HEK293 (cell line): ENCODE measurements around the gene USP37.

Experiments used
- ATF2 ChIP-seq: fragments of 450-650 bp; formaldehyde crosslinking; IDR thresholded peaks from 2 replicates; pipeline ENCODE4 v1.5.1; 2016; ENCODE audit warnings: missing biosample characterization, missing genetic modification characterization, low read depth
- CTCF ChIP-seq: fragments of 450-650 bp; formaldehyde crosslinking; IDR thresholded peaks from 2 replicates; pipeline ENCODE4 v1.5.1; 2016; ENCODE audit warnings: missing biosample characterization, missing genetic modification characterization
- FEZF1 ChIP-seq: fragments of 450-650 bp; formaldehyde crosslinking; IDR thresholded peaks from 2 replicates; pipeline ENCODE4 v1.5.1; 2016; ENCODE audit warnings: missing biosample characterization, missing genetic modification characterization
- HOXC10 ChIP-seq: sonication (generic); formaldehyde crosslinking; IDR thresholded peaks from 2 replicates; pipeline ENCODE4 v1.8.1; 2023; ENCODE audit warnings: mild to moderate bottlenecking, missing genetic modification reagents
- KLF8 ChIP-seq: fragments of 450-650 bp; formaldehyde crosslinking; IDR thresholded peaks from 2 replicates; pipeline ENCODE4 v1.5.1; 2016; ENCODE audit warnings: missing biosample characterization, missing genetic modification characterization
- PRDM4 ChIP-seq: fragments of 450-650 bp; formaldehyde crosslinking; IDR thresholded peaks from 2 replicates; pipeline ENCODE4 v1.5.1; 2017; ENCODE audit warnings: missing biosample characterization, missing genetic modification characterization
- SCRT2 ChIP-seq: fragments of 450-650 bp; formaldehyde crosslinking; IDR thresholded peaks from 2 replicates; pipeline ENCODE4 v1.5.1; 2016; ENCODE audit warnings: missing biosample characterization, missing genetic modification characterization
- SP7 ChIP-seq: fragments of 450-650 bp; formaldehyde crosslinking; IDR thresholded peaks from 2 replicates; pipeline ENCODE4 v1.5.1; 2016; ENCODE audit warnings: missing biosample characterization, missing genetic modification characterization
- YY1 ChIP-seq: fragments of 450-650 bp; formaldehyde crosslinking; IDR thresholded peaks from 2 replicates; pipeline ENCODE4 v1.5.1; 2018; ENCODE audit warnings: missing biosample characterization, missing genetic modification characterization
- YY2 ChIP-seq: fragments of 450-650 bp; formaldehyde crosslinking; IDR thresholded peaks from 2 replicates; pipeline ENCODE4 v1.5.1; 2016; ENCODE audit warnings: missing biosample characterization, missing genetic modification characterization
- ZBTB17 ChIP-seq: fragments of 450-650 bp; formaldehyde crosslinking; IDR thresholded peaks from 2 replicates; pipeline ENCODE4 v1.5.1; 2016; ENCODE audit warnings: missing biosample characterization, missing genetic modification characterization
- ZBTB48 ChIP-seq: fragments of 450-650 bp; formaldehyde crosslinking; IDR thresholded peaks from 2 replicates; pipeline ENCODE4 v1.5.1; 2016; ENCODE audit warnings: missing biosample characterization, missing genetic modification characterization
- ZFHX2 ChIP-seq: fragments of 450-650 bp; formaldehyde crosslinking; conservative IDR thresholded peaks from 2 replicates; pipeline ENCODE4 v1.5.1; 2016; ENCODE audit warnings: missing biosample characterization, missing genetic modification characterization
- ZFP37 ChIP-seq: fragments of 450-650 bp; formaldehyde crosslinking; IDR thresholded peaks from 2 replicates; pipeline ENCODE4 v1.5.1; 2016; ENCODE audit warnings: missing biosample characterization, missing genetic modification characterization
- ZFP69B ChIP-seq: fragments of 450-650 bp; formaldehyde crosslinking; IDR thresholded peaks from 2 replicates; pipeline ENCODE4 v1.5.1; 2016; ENCODE audit warnings: missing biosample characterization, missing genetic modification characterization
- ZNF19 ChIP-seq: fragments of 450-650 bp; formaldehyde crosslinking; IDR thresholded peaks from 2 replicates; pipeline ENCODE4; 2016; ENCODE audit warnings: missing biosample characterization, missing genetic modification characterization, low read depth
- ZNF202 ChIP-seq: fragments of 450-650 bp; formaldehyde crosslinking; IDR thresholded peaks from 2 replicates; pipeline ENCODE4 v1.5.1; 2016; ENCODE audit warnings: missing biosample characterization, missing genetic modification characterization, borderline replicate concordance
- ZNF24 ChIP-seq: fragments of 450-650 bp; formaldehyde crosslinking; IDR thresholded peaks from 2 replicates; pipeline ENCODE4 v1.5.1; 2016; ENCODE audit warnings: missing biosample characterization, missing genetic modification characterization
- ZNF266 ChIP-seq: fragments of 450-650 bp; formaldehyde crosslinking; IDR thresholded peaks from 2 replicates; pipeline ENCODE4 v1.5.1; 2016; ENCODE audit warnings: missing biosample characterization, missing genetic modification characterization, low read depth
- ZNF362 ChIP-seq: fragments of 450-650 bp; formaldehyde crosslinking; IDR thresholded peaks from 2 replicates; pipeline ENCODE4 v1.5.1; 2016; ENCODE audit warnings: missing biosample characterization, missing genetic modification characterization
- ZNF416 ChIP-seq: fragments of 450-650 bp; formaldehyde crosslinking; IDR thresholded peaks from 2 replicates; pipeline ENCODE4 v1.5.1; 2016; ENCODE audit warnings: missing biosample characterization, missing genetic modification characterization
- ZNF423 ChIP-seq: fragments of 450-650 bp; formaldehyde crosslinking; IDR thresholded peaks from 2 replicates; pipeline ENCODE4 v1.5.1; 2016; ENCODE audit warnings: missing biosample characterization, missing genetic modification characterization
- ZNF426 ChIP-seq: fragments of 450-650 bp; formaldehyde crosslinking; IDR thresholded peaks from 2 replicates; pipeline ENCODE4 v1.5.1; 2017; ENCODE audit warnings: missing biosample characterization, missing genetic modification characterization, mild to moderate bottlenecking, inconsistent platforms, moderate library complexity
- ZNF544 ChIP-seq: fragments of 450-650 bp; formaldehyde crosslinking; IDR thresholded peaks from 2 replicates; pipeline ENCODE4 v1.5.0; 2017; ENCODE audit warnings: missing biosample characterization, missing genetic modification characterization
- ZNF580 ChIP-seq: fragments of 450-650 bp; formaldehyde crosslinking; IDR thresholded peaks from 2 replicates; pipeline ENCODE4 v1.5.1; 2016; ENCODE audit warnings: missing biosample characterization, missing genetic modification characterization
- ZNF585B ChIP-seq: fragments of 450-650 bp; formaldehyde crosslinking; IDR thresholded peaks from 2 replicates; pipeline ENCODE4 v1.5.1; 2016; ENCODE audit warnings: missing biosample characterization, missing genetic modification characterization
- ZNF600 ChIP-seq: fragments of 450-650 bp; formaldehyde crosslinking; IDR thresholded peaks from 2 replicates; pipeline ENCODE4 v1.5.1; 2016; ENCODE audit warnings: missing biosample characterization, missing genetic modification characterization
- ZNF610 ChIP-seq: fragments of 450-650 bp; formaldehyde crosslinking; IDR thresholded peaks from 2 replicates; pipeline ENCODE4 v1.5.1; 2016; ENCODE audit warnings: missing biosample characterization, missing genetic modification characterization, borderline replicate concordance
- ZNF629 ChIP-seq: fragments of 450-650 bp; formaldehyde crosslinking; IDR thresholded peaks from 2 replicates; pipeline ENCODE4 v1.5.1; 2017; ENCODE audit warnings: missing biosample characterization, missing genetic modification characterization
- ZNF639 ChIP-seq: fragments of 450-650 bp; formaldehyde crosslinking; IDR thresholded peaks from 2 replicates; pipeline ENCODE4 v1.5.1; 2016; ENCODE audit warnings: missing biosample characterization, missing genetic modification characterization
- ZNF664 ChIP-seq: fragments of 450-650 bp; formaldehyde crosslinking; IDR thresholded peaks from 2 replicates; pipeline ENCODE4 v1.5.1; 2016; ENCODE audit warnings: missing biosample characterization, missing genetic modification characterization
- ZNF701 ChIP-seq: fragments of 450-650 bp; formaldehyde crosslinking; IDR thresholded peaks from 2 replicates; pipeline ENCODE4 v1.5.1; 2016; ENCODE audit warnings: missing biosample characterization, missing genetic modification characterization
- ZNF768 ChIP-seq: fragments of 450-650 bp; formaldehyde crosslinking; IDR thresholded peaks from 2 replicates; pipeline ENCODE4 v1.5.1; 2018; ENCODE audit warnings: missing biosample characterization, mild to moderate bottlenecking, missing genetic modification characterization
- ZNF792 ChIP-seq: fragments of 450-650 bp; formaldehyde crosslinking; IDR thresholded peaks from 2 replicates; pipeline ENCODE4 v1.5.1; 2016; ENCODE audit warnings: missing biosample characterization, missing genetic modification characterization
- ZSCAN16 ChIP-seq: fragments of 450-650 bp; formaldehyde crosslinking; IDR thresholded peaks from 2 replicates; pipeline ENCODE4 v1.5.1; 2016; ENCODE audit warnings: missing biosample characterization, missing genetic modification characterization
- ZSCAN23 ChIP-seq: fragments of 450-650 bp; formaldehyde crosslinking; IDR thresholded peaks from 2 replicates; pipeline ENCODE4 v1.5.1; 2016; ENCODE audit warnings: missing biosample characterization, missing genetic modification characterization

The USP37 gene

GRCh38 chr2:218567797-218568189, 358 bp downstream of the USP37 start (continued):
- no peak for TF ChIP-seq PRDM4 (tag by site-specific recombination)
- TF ChIP-seq ZBTB17 (tag by site-specific recombination), result peak; percentile 94; the same call in 1 of the 2 replicates
- TF ChIP-seq ZNF792 (tag by site-specific recombination), result no peak
- no peak for TF ChIP-seq ZNF629 (tag by site-specific recombination)
- no peak for TF ChIP-seq SP7 (tag by site-specific recombination)
- TF ChIP-seq ZNF639 (tag by site-specific recombination), result no peak
- TF ChIP-seq KLF8 (tag by site-specific recombination), result no peak
- TF ChIP-seq ZNF768, result no peak
- TF ChIP-seq ATF2 (tag by site-specific recombination), result no peak
- TF ChIP-seq ZNF426, result no peak
- no peak for TF ChIP-seq ZNF701 (tag by site-specific recombination)
- no peak for TF ChIP-seq ZNF202
- 0 out of 2 replicates have a peak, but pooled peaks have one; percentile 16 for TF ChIP-seq ZFP37 (tag by site-specific recombination)
- TF ChIP-seq ZNF266 (tag by site-specific recombination), result no peak
- no peak for TF ChIP-seq CTCF (tag by site-specific recombination)
- no peak for TF ChIP-seq ZNF19
- no peak for TF ChIP-seq FEZF1 (tag by site-specific recombination)
- TF ChIP-seq ZNF585B, result no peak
- TF ChIP-seq ZFP69B (tag by site-specific recombination), result no peak
- TF ChIP-seq SCRT2 (tag by site-specific recombination), result no peak
- TF ChIP-seq ZNF362 (tag by site-specific recombination), result no peak
- no peak for TF ChIP-seq YY2 (tag by site-specific recombination)
- 0 out of 2 replicates have a peak, but pooled peaks have one; percentile 56 for TF ChIP-seq ZNF580
- no peak for TF ChIP-seq ZNF416
- no peak for TF ChIP-seq ZNF544 (tag by site-specific recombination)
- no peak for TF ChIP-seq ZSCAN23 (tag by site-specific recombination)
- TF ChIP-seq ZBTB48 (tag by site-specific recombination), result no peak; the same call in 1 of the 2 replicates
- no peak for TF ChIP-seq ZNF664 (tag by site-specific recombination)
- no peak for TF ChIP-seq HOXC10 (CRISPR knock-in tag)
- no peak for TF ChIP-seq ZNF423 (tag by site-specific recombination)
- no peak for TF ChIP-seq ZSCAN16
- TF ChIP-seq ZNF600 (tag by site-specific recombination), result no peak
- no peak for TF ChIP-seq ZNF610 (tag by site-specific recombination)
- TF ChIP-seq ZNF24, result no peak
- no peak for TF ChIP-seq YY1 (tag by site-specific recombination)
- TF ChIP-seq ZFHX2 (tag by site-specific recombination), result peak; percentile 83
